ENCODE measurements around the gene TTLL11. TPM values are rescaled to one million over a fixed set of nuclear protein-coding genes. Genes with fewer than 3 reads are reported as not detected.

The TTLL11 gene
- polyA plus RNA-seq, 1 donor (not counting 4 experiments of a cell fraction or from before 2014, with no cell fraction given): 8.0 TPM

DNA sequence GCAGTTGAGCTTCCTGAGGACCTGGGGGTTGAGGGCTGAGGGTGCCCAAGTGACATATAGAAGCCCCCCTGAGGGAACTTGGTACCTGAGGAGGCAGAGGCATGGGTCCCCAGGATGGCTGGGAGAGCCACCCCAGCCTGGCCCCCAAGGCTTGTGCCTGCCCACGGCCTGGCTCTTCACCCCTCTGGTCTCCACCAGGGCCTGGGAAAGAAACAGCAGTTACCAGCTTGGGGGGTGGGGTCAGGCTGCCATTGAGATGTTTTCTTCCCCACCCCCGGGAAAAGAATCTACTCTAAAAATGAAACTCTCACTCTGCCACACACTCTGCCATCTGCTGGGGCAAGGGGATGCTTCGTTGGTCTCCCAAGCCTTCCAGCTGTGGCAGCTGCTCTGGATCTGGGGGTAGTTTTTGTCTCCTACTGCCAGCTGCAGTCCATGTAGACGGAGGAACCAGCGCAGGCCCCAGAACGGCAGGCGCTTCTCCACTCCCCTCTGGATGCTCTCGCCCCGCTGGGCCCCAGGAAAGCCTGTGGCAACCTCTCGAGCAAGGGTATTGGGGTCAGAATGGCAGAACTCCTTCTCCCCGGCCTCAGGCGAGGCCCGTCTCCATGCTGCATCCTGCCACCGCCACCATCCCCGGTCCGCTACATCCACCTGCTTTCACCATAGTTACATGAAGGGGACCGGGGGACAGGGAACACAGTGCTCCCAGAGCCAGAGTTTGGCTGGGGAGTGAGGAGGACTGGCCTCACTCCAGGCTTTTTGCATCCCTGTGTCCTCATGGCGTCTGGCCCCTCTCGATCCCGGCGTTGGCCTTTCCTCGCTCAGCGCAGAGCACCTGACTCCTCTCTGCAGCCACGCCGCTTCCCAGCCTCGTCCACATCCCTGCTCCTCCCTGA, 318.1 kb downstream of the TTLL11 start:
- Histone ChIP-seq H3K9me1 (ENCODE audit: control insufficient read depth, extremely low read depth, insufficient read depth, low read length) (no peaks in the 10 kb centered on the region), H3K4me2 (ENCODE audit: control insufficient read depth, extremely low read depth, insufficient read depth, low read depth, low read length) (no peak overlapping the region), H3K4me3 (ENCODE audit: control insufficient read depth in 2 of 3, extremely low read depth in 1 of 3, insufficient read depth in 2 of 3, low read depth in 1 of 3, low read length in 3 of 3) (no peak overlapping the region), H3K36me3 (ENCODE audit: control insufficient read depth in 2 of 2, extremely low read depth in 1 of 2, insufficient read depth in 2 of 2, low read length in 2 of 2) (peaks cover 28 to 58% of the 10 kb centered on the region in 2 experiments), H4K20me1 (ENCODE audit: control insufficient read depth, extremely low read depth, insufficient read depth, low read length) (no peaks in the 10 kb centered on the region), H2AFZ (ENCODE audit: control insufficient read depth, low read length) (no peak overlapping the region), H3K79me2 (ENCODE audit: control insufficient read depth, insufficient read depth, low read length) (peaks cover 2% of the 10 kb centered on the region), H3K4me1 (ENCODE audit: control insufficient read depth, extremely low read depth, insufficient read depth, low read length) (no peaks in the 10 kb centered on the region), H3K9me3 (ENCODE audit: control insufficient read depth, low read depth, low read length) (no peaks in the 10 kb centered on the region), H3K27me3 (ENCODE audit: control insufficient read depth, extremely low read depth, insufficient read depth, low read length) (no peaks in the 10 kb centered on the region), H3K9ac (ENCODE audit: control insufficient read depth, extremely low read depth, insufficient read depth, low read length) (no peak overlapping the region), H3K27ac (ENCODE audit: control insufficient read depth, insufficient read depth, low read length) (no peak overlapping the region)
- dilution Hi-C loops (cut with MboI; ENCODE audit: extremely low pct_ligation_motif_present, low sequenced_read_pairs): no loop called here
- TF ChIP-seq, protein P1, sequence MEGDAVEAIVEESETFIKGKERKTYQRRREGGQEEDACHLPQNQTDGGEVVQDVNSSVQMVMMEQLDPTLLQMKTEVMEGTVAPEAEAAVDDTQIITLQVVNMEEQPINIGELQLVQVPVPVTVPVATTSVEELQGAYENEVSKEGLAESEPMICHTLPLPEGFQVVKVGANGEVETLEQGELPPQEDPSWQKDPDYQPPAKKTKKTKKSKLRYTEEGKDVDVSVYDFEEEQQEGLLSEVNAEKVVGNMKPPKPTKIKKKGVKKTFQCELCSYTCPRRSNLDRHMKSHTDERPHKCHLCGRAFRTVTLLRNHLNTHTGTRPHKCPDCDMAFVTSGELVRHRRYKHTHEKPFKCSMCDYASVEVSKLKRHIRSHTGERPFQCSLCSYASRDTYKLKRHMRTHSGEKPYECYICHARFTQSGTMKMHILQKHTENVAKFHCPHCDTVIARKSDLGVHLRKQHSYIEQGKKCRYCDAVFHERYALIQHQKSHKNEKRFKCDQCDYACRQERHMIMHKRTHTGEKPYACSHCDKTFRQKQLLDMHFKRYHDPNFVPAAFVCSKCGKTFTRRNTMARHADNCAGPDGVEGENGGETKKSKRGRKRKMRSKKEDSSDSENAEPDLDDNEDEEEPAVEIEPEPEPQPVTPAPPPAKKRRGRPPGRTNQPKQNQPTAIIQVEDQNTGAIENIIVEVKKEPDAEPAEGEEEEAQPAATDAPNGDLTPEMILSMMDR (optimal IDR thresholded peaks at IDR 0.05 in 1 of 3, IDR thresholded peaks at IDR 0.05 in 1 of 3, conservative IDR thresholded peaks at IDR 0.05 in 1 of 3; ENCODE audit: extremely low read depth in 1 of 3, insufficient read depth in 2 of 3, low read length in 3 of 3): no peak
- no peak for TF ChIP-seq EZH2 (IDR thresholded peaks at IDR 0.05; ENCODE audit: low read length)
- FAIRE-seq (no peak), DNase-seq (ENCODE audit: low read depth, low spot score) (no peak)

DNA sequence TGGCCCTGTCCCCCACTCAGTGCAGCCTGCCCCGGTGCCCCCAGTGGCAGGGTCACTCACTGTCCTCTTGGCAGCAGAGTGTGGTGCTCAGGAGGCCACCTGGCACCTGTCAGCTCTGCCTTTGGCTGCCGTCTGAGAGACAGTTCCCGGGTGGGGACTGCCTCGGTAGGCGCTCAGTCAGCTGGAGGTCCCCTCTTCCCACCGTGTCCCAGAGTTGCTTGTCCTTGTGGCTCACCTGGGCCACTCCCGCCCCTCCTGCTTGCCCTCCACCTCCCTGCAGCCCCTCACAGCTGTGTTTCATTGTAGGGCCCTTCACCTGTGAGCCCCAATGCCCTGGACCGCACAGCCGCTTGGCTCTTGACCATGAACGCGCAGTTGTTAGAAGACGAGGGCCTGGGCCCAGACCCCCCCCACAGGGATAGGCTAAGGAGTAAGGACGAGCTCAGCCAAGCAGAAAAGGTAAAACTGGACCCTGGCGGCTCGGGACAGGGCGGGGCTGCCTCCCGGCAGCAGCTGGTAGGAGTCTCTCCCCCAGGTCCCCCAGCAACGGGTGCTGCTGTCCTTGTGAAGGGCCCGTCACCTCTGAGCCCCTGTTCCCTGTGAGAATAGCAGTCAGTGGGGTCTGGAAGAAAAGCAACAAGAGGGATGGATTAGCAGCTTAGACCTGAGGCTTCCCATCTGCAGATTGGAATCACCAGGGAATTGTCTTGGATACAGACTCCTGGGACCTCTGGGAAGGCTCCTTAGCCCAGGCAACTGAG, 319.0 kb downstream of the TTLL11 start:
- Histone ChIP-seq H3K4me2 (ENCODE audit: control insufficient read depth, extremely low read depth, insufficient read depth, low read depth, low read length) (no peak overlapping the region), H3K27ac (ENCODE audit: control insufficient read depth, insufficient read depth, low read length) (no peak overlapping the region), H3K27me3 (ENCODE audit: control insufficient read depth, extremely low read depth, insufficient read depth, low read length) (no peaks in the 10 kb centered on the region), H3K9me3 (ENCODE audit: control insufficient read depth, low read depth, low read length) (no peaks in the 10 kb centered on the region), H3K4me1 (ENCODE audit: control insufficient read depth, extremely low read depth, insufficient read depth, low read length) (no peaks in the 10 kb centered on the region), H2AFZ (ENCODE audit: control insufficient read depth, low read length) (no peak overlapping the region), H3K79me2 (ENCODE audit: control insufficient read depth, insufficient read depth, low read length) (peaks cover 2% of the 10 kb centered on the region), H4K20me1 (ENCODE audit: control insufficient read depth, extremely low read depth, insufficient read depth, low read length) (no peaks in the 10 kb centered on the region), H3K4me3 (ENCODE audit: control insufficient read depth in 2 of 3, extremely low read depth in 1 of 3, insufficient read depth in 2 of 3, low read depth in 1 of 3, low read length in 3 of 3) (no peak overlapping the region), H3K9me1 (ENCODE audit: control insufficient read depth, extremely low read depth, insufficient read depth, low read length) (no peaks in the 10 kb centered on the region), H3K9ac (ENCODE audit: control insufficient read depth, extremely low read depth, insufficient read depth, low read length) (no peak overlapping the region), H3K36me3 (ENCODE audit: control insufficient read depth in 2 of 2, extremely low read depth in 1 of 2, insufficient read depth in 2 of 2, low read length in 2 of 2) (peaks cover 29 to 62% of the 10 kb centered on the region in 2 experiments)
- TF ChIP-seq, protein P1 (optimal IDR thresholded peaks at IDR 0.05 in 1 of 3, IDR thresholded peaks at IDR 0.05 in 1 of 3, conservative IDR thresholded peaks at IDR 0.05 in 1 of 3; ENCODE audit: extremely low read depth in 1 of 3, insufficient read depth in 2 of 3, low read length in 3 of 3): no peak
- no peak for TF ChIP-seq EZH2 (IDR thresholded peaks at IDR 0.05; ENCODE audit: low read length)
- DNase-seq (ENCODE audit: low read depth, low spot score): no peak
- dilution Hi-C loops (cut with MboI; ENCODE audit: extremely low pct_ligation_motif_present, low sequenced_read_pairs): no loop called here
- FAIRE-seq: no peak

Measured in keratinocyte (primary cell).